NCI-H226 (cell line): ENCODE results near the gene ZC3H13.

Experiments
- DNase-seq: peaks from one replicate; pipeline ENCODE4 v3.0.0-alpha.2; 2015

Gene ZC3H13

DNA sequence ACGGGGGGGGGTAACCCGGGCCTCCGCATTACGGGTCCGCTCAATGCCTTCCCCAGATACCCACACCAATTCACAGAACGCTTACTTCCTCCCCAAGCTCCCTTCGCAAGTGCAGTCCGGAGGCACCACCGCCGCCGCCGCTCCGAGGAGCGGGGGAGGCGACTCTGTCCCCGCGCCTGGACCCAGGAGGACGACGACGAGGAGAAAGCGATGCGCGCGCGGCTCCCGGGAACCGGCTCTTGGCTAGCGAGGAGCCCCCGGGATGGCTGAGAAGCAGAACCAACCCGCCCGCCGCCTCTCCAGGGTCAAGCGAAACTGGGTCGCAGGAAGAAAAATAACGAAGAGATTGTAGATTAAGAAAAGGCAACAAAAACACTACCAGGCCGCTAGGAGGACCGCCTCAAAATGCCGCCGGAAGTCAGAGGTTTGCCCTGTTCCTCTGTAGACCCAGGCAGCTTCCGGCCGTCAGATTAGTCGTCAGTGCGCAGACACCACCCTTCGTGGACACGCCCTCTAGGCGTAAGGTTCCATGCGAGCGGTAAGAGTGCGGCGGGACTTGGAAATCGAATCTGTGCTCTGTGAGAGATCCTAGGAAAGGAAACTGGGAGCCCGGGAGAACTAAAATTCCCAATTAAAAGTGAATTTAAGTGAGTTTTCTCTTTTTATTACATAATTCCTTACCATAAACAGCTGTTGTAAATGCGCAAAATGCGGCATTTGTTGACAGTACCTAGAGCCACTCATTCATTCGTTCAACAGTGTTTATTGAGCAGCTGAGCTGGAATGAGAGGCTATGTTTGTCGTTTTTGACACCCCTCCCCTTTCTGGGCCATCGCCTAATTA, at the start of gene ZC3H13:
ZC3H13 (minus strand) TSS at position 428 of the 843 bp plus-strand sequence. CDS start 7,239 bp downstream, outside the sequence.
- DNase-seq, result peak; percentile 94

GRCh38 chr13:46102255-46102605, 49.7 kb upstream of the ZC3H13 start:
- DNase-seq, result no peak

DNA sequence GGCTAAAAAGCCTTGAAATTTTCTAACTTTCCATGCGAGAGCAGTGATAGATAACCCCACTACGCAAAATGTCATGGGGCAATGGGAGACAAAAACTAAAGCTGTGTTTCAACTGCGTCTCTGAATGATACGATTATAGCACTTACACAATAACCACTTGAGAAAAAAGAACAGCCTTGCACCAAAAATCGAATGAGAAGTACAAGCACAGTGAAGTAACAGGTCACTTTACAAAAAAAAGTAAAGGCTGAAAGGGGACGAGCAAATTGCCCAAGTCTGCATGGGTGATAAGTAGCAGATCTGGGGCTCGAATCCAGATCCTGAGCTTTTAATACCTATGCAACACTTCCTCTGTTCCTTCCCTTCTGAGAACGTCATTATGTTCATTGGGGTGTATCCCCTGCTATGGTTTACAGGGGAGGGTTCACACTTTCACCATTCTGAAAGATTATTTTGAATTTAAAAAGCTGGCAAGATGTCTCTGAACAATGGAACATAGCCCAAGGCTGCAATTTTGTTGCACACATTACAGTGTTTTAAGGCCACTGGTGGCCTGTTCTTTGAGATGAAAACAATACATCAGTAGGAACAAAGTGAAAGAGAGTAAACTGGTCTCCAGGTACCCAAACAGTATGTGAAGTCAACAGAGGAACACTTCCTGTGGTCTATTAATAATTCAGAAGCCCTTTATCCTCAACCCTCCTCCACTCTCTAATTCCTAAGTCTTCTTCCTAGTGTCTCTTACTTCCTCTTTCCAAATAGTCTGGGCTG, 49.1 kb upstream of the ZC3H13 start:
- no peak for DNase-seq

DNA sequence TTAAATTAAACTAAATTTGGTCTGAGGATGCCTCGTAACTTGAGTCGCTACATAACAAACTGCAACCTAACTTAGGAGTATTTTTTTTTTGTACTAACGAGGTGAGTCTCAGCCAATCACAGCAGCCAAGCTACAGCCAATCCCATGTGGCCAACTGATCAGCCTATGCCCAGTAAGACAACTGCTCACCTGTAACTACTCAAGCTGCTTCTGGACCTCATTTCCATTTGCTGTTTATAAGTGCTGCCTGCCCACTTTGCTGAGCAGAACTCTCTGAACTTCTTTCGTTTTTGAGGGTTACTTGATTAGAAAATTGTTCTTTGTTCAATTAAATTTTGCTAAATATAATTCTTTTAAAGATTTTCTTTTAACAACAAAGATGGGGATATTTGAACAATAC, 48.5 kb upstream of the ZC3H13 start:
- no peak for DNase-seq

- DNase-seq, result no peak
Measured at GRCh38 chr13:46100191-46100815, 47.8 kb upstream of the ZC3H13 start.

- no peak for DNase-seq
Measured at GRCh38 chr13:46097663-46098062, 45.1 kb upstream of the ZC3H13 start.

- DNase-seq, result no peak
Measured at GRCh38 chr13:46097015-46097414, 44.5 kb upstream of the ZC3H13 start.

DNA sequence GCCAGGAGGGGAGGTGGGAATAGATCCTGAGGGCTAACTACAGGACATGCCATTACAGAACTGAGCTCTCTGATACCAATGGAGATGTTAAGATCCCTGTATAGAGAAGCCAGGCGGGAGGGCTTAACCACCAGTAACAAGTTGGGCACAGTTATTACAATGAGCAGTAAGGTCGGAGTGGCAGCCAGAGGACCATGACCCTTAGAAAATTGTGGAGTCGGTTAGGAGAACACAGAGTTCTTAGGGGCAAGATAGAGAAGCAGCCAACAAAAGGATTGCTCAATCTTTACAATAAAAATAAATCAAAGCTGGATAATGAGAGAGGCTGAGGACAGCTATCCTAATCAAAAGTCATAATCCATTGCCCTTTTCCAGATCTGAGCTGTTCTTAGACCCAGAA, 41.9 kb upstream of the ZC3H13 start:
- DNase-seq, result no peak

DNA sequence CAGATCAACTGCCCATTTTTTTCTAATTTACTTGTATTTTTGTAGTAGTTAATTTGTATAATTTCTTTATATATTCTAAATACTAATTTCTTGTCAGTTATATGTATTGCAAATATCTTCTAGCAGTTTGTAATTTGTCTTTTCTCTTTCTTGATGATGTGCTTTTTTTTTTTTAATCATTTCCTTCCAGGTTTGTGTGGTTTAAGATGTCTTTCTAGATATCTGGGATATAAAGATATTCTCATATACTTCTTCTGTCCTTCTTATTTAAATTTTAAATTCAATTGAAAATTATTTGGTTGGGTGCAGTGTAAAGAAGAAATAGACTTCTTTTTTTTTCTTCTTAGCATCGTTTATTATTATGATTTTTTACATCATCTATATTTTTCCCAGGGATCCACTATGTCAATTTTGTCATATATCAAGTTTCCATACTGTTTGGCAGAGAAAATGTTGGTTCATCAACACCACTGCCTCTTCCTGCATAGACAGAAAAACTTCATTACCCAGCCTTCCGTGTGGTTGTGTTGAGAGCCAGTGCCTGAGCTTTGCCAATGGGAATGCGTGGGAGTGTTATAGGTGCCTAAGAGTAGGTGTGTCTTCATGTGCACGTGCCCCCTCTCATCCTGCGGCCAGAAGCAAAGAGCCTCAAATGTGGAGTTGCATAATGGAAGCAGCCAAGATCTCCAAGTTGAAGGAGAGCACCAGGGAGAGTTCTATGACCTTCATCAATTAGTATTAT, 36.4 kb upstream of the ZC3H13 start:
- no peak for DNase-seq

DNA sequence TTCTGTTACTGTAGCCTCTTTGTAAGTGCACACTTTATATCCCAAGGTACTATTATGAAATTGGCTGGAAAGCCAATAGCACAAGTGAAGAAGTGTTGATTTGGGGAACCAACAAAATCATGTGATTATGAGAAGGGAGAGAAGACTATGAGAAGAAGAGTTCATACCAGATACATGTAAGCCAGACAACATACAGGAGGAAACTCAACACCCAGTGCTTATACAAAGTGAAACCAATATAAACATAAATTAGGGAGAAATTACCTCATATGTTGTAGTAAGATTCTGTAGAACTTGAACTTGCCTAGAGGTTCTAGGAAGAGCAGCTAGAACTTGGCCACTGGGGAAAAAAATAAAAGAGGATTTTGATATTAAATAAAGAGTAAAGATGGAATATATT, 34.9 kb upstream of the ZC3H13 start:
- no peak for DNase-seq

DNA sequence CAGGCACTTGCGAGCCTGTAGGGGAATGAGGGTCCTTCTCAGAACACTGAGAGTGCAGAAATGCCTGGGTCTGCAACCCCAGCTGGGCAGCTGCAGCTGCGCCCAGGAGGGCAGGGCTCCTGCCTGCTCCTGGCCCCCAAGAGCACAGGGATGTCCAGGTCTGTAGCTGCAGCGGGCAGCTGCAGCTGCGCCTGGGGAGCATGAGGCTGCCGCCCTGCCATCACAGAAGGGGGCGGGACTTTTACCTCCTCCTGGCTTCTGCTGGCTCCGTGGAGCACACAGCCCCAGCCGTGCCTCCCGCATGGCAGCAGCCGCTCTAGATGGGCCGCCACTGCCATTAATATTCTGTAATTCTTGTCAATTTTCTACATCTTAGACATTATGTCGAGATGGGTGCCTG, 34.4 kb upstream of the ZC3H13 start:
- DNase-seq, result no peak

DNA sequence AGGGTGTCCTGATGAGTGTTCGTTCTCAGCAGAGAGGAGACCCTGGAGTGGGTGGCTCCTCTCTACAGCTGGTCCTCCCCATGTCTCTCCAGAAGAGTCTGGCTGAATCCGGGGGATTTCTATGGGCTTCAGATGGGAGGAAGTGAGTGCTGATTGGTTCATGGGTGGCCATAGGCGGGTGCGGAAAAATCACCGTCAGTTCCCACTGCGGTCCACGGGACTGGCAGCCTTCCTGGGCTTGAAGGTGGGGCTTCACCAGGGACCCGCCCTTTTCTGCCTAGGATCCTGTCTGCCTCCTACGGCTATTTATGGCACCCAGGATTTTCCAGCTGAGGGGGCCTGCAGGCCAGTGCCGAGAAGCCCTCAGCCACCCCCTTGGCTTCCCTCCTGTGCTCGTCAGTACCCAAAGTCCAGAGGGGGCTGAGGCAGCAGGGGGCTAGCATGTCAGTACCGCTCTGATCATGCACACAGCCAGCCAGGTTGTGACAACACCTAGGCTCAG, 33.9 kb upstream of the ZC3H13 start:
- no peak for DNase-seq

DNA sequence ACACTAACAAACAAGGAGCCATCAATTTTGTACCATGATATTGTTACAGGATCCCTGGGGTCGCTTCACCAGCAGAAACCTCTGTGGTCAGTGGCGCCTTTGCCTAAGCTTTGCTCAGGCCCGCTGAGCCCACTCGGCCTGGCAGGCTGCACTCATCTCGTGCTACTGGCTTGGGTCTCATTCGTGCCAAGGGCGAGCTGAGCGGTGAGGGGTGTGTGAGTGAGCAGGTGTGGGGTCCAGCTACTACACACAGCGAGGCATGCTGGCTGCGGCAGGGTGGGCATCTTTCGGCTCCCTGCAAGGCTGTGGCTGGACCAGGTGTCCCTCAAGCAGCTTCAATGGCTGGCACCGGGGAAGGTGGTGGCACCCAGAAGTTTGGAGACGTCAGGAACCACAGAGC, 33.2 kb upstream of the ZC3H13 start:
- no peak for DNase-seq

DNA sequence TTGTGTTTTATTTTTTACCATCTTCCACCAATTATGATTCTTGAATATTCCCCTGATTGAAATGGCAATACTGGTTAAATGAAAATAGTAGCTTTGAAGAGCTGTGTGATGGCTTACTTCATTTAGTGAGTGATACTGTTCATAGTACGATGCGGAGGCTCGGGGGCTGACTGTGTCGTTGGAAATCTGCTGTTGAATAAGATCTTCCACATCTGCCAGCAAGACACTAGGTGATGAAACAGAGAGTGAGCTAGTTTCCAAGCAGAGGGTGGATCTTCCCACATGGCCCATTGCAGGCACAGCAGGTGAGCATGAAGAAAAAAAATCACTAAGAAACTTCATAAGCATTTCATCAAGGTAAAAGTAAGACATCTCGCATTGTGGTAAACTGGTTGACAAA, 29.8 kb upstream of the ZC3H13 start:
- DNase-seq, result no peak

DNA sequence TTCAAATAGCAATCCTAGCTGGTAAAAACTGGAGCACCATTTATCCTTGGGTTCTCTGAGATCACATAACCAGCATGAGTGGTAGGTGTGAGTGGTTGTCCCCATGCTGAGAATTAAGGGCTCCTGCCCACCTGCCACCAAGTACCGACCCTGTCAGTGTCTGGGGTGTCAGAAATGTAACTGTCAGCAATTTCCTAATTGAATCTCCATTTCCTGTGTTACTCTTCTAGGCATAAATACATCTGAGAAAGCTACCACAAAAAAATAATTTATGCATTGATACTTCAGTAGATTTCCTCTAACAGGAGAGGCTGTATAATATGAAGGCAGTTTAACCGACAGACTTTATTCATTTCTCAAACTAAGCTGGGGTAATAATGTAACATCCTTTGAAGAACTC, 27.2 kb upstream of the ZC3H13 start:
- DNase-seq, result no peak

GRCh38 chr13:46077265-46077664, 24.7 kb upstream of the ZC3H13 start:
- DNase-seq, result no peak

DNA sequence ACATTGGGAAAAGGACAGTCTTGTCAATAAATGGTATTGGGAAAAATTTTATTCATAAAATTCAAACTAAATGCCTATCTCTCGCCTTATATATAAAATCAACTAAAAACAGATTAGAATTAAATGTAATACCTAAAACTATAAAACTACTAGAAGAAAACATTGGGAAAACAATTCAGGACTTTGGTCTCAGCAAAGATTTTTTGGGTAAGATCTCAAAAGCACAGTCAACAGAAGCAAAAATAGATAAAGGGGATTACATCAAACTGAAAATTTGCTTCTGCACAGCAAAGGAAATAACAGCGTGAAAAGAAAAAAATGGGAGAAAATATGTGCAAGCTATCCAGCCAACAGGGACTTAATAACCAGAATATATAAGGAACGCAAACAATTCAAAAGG, 24.3 kb upstream of the ZC3H13 start:
- no peak for DNase-seq

- DNase-seq, result no peak
Measured at GRCh38 chr13:46075811-46076210, 23.3 kb upstream of the ZC3H13 start.

DNA sequence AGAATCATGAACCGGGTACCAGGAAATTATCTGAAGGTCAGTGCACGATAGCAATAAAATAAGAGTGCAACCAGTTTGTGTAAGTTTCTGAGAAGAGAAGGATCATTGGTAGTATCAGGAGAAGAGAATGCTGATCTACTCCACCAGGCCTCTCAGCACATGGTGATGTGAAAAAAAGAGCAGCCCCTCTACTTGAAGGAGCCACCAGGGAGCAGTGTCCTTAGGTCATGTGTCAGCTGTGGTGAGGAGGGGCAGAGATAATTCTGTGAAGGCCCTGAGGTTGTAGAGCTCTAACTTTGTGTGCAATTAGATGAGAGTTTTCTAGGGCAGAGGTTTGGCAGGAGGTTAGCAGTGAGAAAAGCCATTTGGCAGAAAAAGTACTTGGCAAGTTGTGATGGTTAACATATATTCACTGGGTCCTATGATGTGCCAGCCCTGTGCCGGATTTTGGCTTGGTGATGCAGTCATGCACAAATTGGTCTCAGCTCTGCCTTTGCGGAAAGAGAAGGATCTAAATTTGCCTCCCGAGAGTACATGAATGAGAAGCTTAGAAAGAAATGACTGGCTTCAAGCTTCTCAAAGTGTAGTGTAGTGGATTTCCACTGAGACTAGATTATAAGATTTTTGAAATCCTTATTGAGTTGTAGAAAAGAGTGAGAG, 19.2 kb upstream of the ZC3H13 start:
- no peak for DNase-seq

GRCh38 chr13:46063292-46063691, 10.7 kb upstream of the ZC3H13 start:
- no peak for DNase-seq

- peak; percentile 11 for DNase-seq
Measured at GRCh38 chr13:46062185-46062584, 9.6 kb upstream of the ZC3H13 start.

DNA sequence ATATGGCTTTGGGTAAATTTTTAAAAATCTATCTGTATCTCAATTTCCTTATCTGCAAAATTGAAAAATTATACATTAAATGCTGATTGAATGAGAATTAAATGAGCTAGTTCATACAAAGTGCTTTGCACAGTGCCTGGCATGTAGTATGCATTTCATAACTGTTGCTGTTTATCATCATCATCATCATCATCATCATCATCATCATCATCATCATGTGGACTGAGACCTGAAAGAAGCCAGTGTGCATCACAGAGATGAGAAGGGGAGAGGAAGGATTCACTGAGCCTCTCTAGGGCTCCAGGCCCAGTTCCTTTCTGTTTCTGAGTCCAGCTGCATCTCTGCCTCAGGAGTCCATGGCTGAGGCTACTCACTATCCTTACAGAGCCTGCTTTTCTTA, 6.9 kb upstream of the ZC3H13 start:
- no peak for DNase-seq
